Gastroesophageal sphincter (tissue), 3 donors: ENCODE data around the gene ODAD2.

ENCODE experiments used
- EP300 ChIP-seq: sonication (generic); formaldehyde crosslinking; IDR thresholded peaks from one replicate; pipeline ENCODE4 v1.6.1; 2017; ENCODE audit warnings: antibody characterized with exemption, mild to moderate bottlenecking
- POLR2A ChIP-seq, 2 donors: fragments of 450-650 bp; IDR thresholded peaks; one replicate each; pipeline ENCODE4 v1.6.1; 2017; ENCODE audit warnings: antibody characterized with exemption in 2 of 2, mild to moderate bottlenecking in 2 of 2, moderate library complexity in 1 of 2
- POLR2AphosphoS5 ChIP-seq: sonication (generic); formaldehyde crosslinking; IDR thresholded peaks from one replicate; pipeline ENCODE4 v1.6.1; 2017; ENCODE audit warnings: antibody characterized with exemption
- TF ChIP-seq, protein P1 (sequence below), 4 experiments: fragments of 200-600 bp in 2 of 4; fragments of 450-650 bp in 2 of 4; sonication (generic) in 1 of 4; IDR thresholded peaks; one replicate each; pipeline ENCODE4 v1.5.1; 2017 to 2019; ENCODE audit warnings: antibody characterized with exemption in 4 of 4, mild to moderate bottlenecking in 2 of 4, moderate library complexity in 2 of 4

DNA sequence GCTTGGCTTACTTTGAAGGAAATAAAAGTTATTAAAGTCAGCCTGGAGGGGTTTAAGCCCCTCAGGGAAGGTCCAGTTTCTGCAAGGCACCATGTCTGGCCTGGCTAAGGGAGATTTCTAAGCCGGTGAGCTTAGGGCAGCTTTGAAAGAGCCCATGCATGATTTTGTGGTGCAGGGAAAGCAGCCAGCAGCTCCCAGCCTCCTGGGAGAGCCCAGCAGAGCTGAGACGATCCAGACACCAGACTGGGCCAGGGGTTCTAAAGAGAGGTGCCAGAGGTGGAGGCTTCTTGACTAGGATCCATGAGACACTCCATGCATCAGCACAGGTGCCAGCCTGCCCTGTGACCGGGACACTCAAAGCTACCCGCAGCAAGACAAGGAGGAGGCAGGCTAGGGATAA lies 193.7 kb downstream of the ODAD2 start:
- TF ChIP-seq, protein P1, sequence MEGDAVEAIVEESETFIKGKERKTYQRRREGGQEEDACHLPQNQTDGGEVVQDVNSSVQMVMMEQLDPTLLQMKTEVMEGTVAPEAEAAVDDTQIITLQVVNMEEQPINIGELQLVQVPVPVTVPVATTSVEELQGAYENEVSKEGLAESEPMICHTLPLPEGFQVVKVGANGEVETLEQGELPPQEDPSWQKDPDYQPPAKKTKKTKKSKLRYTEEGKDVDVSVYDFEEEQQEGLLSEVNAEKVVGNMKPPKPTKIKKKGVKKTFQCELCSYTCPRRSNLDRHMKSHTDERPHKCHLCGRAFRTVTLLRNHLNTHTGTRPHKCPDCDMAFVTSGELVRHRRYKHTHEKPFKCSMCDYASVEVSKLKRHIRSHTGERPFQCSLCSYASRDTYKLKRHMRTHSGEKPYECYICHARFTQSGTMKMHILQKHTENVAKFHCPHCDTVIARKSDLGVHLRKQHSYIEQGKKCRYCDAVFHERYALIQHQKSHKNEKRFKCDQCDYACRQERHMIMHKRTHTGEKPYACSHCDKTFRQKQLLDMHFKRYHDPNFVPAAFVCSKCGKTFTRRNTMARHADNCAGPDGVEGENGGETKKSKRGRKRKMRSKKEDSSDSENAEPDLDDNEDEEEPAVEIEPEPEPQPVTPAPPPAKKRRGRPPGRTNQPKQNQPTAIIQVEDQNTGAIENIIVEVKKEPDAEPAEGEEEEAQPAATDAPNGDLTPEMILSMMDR (IDR thresholded peaks at IDR 0.05), result no peak
- TF ChIP-seq POLR2A (IDR thresholded peaks at IDR 0.05), result no peak
- no peak for TF ChIP-seq EP300
- TF ChIP-seq POLR2AphosphoS5, result no peak
